NCI-H1105 (cell line): ENCODE measurements around the gene CGNL1.

Source experiments
- DNase-seq: peaks from one replicate; lab custom pipeline; 2025; lab: John Stamatoyannopoulos, UW

CGNL1 gene

DNA sequence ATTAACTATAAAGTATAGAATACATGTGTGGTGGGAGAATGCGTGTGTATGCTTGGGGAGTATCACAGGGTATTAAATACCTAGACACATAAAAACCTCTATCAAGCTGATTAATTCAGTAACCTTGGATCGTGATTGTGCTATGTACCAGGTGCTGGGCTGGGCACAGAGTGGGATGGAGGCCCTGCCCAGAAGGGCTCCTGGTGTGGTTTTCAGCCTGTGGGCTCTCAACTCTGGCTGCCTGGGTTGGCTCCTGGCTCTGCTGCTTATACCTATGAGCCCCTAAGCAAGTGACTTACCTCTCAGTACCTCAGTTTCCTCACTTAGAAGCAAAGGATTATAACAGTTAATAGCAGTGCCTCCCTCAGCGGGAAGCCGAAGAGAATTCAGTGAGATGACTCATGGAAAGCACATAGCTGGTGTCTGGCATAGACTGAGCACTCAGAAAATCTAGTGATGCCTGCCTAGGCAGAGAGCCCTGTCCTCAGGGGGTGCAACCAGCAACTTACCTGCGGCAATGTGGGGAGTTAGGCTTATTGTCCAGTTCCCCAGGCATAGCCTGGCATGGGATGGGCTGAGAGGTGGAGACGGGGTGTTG, 124.8 kb downstream of the CGNL1 start:
- no peak for DNase-seq

DNA sequence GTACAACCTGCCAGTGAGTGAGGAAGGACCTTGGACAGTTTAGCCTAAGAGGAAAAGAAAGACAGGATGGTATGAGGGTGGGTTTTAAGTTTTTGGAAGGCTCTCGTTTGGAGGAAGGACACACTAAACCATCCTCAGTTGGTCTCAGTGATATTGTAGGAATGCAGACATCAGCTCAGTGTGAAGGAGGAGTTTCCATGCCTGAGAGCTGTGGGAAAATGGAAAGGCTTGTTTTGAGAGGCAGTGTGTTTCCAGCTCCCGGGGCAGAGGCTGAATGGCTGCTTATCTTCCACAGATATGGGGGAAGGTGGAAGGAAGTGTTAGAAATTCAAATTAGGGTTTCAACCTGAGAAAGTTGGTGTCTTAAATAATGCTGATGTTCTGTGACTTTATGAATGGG, 125.8 kb downstream of the CGNL1 start:
- no peak for DNase-seq

DNA sequence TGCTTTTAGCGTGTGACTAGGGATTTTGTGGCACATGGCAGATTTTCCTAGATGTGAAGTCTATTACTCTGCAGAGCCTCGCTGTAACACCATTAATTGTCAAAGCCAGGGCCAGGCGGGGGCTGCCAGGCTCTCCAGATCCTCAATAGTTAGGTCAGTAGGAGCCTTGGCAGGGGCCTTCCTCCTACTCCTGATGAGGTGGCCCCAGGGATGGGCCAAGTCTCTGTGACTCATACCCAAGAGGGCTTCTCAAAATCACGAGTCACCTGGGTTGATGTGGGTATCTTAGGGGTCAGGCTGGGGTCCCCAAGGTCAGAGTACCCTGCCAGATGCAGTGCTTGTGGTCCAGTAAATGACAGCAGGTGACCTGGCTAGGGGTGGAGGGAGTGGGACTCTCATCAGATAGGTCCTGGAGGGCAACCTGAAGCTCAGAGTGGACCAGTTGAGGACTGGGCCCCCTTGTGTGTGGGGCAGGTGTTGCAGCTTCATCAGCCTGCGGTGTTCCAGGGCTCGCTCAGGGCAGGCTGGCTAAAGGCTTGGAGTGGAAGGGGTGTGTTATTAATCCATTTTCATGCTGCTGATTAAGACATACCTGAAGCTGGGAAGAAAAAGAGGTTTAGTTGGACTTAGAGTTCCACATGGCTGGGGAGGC, 126.9 kb downstream of the CGNL1 start:
- no peak for DNase-seq

DNA sequence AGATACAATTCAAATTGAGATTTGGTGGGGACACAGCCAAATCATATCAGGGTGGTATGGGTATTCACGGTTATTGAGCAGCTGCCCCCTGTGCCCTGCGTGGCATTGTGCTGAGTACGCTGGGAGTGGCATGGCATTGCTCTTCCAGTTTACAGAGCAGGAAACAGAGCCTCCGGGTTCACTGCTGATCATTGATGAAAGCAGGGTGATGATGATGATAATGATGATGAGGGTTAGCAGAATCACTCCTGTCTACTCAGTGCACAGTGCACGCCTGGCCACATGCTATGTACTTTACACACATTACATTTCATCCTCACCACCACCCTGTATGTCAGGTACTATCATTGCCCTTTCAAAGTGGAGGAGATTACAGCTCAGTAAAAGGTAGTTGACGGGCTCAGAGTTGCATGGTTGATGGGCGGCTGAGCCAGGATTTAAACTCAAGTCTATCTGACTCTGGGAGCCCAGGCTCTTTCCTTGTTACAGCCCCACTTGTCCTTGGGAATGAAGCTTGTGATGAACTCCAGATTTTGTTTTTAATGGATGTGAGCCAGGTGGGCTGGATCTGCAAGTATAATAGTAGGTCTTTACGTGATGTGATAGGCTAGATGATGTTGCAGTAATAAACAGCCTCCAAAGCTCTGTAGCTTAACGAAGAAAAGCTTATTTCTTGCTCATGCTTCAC, 127.8 kb downstream of the CGNL1 start:
- no peak for DNase-seq

DNA sequence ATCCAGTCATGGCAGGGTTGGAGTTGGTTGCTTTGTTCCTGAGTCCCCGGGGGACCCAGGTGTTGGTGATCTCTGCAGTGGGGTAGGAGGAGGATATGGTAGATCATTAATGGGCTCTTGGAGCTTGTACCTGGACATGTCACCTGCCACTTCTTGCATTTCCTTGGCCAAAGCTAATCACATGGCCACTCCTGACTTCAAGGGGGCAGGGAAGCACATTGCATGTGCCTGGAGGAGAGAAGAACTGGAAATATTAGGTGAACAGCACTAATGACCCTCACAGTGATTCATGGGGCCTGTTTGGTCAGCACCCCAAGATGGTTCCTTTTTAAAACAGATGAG, 128.3 kb downstream of the CGNL1 start:
- DNase-seq = no peak

DNA sequence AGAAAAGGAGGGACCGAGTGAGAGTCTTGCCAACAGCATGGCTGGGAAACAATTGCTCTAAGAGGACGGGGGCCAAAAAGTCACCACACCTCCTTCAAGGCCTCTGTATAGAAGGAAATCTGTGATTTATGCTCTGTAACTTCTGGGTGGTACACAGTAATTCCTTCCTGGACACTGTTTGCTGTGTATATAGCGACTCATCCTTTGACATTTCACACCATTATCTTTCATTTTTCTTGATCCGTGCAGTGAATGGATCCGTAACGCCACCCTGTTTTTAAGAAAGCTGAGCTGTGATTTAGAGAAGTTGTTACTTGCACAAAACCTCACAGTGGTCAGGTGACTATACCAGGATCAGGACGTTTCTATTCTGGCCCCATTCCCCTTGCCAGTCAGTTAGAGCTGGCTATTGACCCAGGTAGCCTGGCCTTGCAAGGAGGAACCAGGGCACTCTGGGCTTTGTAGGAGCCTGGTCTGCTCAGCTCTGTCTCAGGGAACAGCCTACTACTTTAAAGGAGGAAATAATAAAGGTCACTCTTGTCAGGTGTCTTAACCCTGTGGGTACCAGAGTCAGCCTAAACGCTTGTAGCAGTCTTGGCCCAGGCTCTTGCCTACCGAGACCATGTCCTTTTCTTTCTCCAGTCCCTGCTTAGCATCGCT, 128.9 kb downstream of the CGNL1 start:
- DNase-seq = no peak

DNA sequence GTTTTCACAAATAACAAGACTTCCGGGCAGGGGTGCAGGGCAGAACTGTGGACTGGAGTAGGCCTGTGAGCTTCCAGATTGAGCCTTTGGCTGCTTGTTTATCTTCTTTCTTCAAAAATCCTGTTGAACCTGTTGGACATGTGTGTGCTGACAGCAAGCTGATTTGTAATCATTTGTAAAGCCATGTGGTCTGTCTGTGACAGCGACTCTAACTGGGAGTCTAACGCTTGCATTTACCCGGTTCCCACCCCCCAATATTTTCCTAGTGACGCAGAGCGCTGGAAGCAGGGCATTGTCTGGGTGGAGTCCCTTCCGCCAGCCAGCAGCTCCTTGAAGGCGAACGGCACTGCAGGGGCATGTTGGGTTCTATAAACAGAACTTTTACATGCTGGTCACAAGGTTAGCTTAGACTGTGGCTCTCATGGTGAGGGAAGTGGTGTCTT, 129.7 kb downstream of the CGNL1 start:
- DNase-seq = peak; percentile 31

DNA sequence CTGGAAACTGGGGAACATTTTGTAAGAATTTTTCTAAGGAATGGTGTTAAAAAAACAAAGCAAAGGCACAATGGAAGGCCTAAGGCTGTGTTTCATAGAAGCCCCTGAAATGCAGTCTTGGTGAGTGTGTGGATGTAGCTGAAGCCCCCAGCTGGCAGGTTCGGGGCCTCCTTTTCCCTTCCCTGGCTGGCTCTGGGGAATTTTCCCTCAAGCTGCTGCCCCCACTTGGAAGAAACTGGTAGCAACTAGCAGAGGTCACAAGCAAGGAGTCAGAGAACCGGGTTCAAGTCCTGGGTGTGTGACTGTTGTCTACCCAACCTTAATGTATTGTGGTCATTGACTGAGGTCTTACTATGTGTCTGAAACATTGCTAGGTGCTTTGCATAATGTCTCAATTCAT, 130.1 kb downstream of the CGNL1 start:
- no peak for DNase-seq

DNA sequence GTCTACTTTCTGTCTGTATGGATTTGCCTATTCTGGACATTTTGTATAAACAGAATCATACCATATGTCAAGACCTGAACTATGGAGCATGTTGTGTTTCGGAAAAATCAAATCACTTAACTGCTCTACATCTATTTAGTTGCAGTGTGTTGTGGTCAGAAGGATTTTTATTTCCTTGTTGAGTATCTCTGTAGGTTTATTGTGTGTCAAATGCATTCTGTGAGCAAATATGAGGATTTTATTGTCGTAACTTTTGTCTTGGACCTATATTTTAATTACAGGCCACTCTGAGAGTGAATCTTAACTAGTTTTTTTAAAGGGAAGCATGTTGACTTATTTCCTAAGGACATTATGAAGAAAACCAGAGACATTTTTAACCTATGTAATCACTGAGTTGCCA, 130.8 kb downstream of the CGNL1 start:
- DNase-seq = no peak

DNA sequence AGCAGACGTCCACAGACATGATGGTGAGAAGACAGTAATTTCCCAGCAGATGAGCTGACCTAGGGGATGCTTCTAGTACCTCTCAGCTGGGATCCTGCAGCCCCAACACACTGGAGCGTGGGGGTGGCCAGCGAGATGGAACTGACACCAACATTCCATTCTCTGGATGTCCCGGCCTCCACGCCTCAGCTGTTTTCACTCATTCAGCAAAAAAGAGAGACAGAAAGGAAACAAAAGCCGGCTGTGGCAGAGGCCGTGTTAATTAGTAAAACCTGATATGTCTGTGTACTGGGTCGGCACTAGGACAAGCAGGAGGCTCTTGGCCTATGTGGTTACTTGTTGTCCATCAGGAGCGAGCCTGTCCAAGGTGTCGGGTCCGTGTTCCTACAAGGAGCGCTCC, 132.8 kb downstream of the CGNL1 start:
- no peak for DNase-seq

DNA sequence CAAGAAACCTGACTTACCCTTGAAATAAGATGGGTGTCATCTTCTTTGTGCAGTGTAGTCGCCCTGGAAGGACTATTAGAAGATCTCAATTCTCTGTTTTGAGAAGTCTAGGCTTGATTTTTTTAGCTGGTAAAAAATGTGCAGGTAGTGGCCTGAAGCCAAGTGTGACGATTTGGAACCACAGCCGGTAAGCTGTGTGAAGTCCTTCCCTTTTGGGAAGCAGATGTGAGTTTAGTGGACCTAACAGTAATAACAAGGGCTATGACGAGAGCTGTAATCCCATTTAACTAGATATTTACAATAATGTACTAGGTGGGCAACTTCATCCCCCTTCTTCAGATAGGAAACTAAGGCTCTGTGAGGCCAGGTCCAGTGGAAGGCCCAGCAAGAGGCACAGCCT, 133.7 kb downstream of the CGNL1 start:
- no peak for DNase-seq

DNA sequence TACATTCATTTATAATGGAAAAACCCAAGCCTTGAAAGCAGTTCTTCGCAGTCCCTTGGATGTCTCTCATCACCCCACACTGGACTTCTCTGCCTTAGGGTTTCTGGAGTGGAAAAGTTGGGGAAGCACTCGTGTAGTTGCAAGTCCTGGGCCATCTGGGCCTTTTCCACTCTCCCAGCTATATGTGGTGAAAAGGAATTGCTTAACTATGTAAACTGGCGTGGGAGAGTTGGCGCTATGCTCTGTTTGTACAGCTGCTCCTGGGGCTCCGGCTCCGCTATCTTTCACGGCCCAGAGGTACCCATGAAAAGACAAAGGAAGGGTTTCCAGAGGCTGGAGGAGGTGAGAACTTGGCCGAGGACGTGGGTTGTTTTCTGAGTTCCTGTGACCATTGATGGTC, 134.3 kb downstream of the CGNL1 start:
- peak; percentile 74 for DNase-seq

DNA sequence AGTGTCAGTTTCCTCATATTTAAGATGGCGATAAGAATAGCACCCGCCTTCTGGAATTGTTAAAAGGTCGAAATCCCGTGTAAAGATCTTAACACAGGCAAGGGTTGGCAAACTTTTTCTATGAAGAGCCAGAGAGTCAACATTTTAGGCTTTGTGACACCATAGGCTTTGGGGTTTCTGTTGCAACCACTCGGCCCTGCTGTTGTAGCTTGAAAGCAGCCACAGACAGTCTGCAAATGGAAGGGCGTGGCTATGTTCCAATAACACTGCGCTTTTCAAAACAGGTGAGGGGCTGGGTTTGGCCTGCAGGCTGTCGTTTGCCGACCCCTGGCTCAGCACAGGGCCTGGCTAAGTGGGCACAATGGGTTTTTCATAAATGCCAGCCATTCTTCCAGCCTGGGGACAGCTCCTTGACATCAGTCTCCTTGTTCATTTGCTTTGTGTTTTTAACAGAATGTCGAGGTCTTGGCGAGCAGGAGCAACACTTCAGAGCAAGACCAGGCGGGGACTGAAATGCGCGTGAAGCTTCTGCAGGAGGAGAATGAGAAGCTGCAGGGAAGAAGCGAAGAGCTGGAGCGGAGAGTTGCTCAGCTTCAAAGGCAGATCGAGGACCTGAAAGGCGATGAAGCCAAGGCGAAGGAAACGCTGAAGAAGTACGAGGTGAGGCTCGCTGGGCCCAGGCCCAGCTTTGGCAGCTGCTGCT, 140.2 kb downstream of the CGNL1 start:
- DNase-seq = no peak

DNA sequence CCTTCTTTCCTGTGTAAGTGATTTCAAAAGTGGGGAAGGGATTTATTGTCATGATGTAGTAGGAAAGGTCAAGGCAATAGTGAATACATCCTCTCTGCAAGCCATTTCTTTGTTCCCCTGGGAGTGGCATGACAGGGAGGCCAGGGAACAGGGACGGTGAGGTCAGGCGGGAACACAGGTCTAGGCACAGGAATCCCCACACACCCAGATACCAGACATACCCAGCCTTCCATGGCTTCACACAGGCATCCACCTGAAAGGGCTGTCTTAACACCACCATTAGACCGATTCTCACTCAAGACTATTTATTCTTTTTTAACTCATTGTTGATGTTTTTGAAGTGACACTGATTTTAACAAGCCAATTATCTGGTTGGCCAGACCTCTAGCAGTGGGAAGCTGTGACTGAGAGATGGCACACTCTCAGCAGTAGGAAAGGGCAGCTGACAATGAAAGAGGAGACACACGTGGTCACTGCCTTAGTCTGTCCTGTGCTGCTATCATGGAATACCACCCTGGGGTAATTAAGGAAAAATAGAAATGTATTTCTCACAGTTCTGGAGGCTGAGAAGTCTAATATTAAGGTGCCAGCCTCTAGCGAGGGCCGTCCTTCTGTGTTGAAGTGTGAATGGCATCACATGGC, 140.8 kb downstream of the CGNL1 start:
- DNase-seq = no peak

DNA sequence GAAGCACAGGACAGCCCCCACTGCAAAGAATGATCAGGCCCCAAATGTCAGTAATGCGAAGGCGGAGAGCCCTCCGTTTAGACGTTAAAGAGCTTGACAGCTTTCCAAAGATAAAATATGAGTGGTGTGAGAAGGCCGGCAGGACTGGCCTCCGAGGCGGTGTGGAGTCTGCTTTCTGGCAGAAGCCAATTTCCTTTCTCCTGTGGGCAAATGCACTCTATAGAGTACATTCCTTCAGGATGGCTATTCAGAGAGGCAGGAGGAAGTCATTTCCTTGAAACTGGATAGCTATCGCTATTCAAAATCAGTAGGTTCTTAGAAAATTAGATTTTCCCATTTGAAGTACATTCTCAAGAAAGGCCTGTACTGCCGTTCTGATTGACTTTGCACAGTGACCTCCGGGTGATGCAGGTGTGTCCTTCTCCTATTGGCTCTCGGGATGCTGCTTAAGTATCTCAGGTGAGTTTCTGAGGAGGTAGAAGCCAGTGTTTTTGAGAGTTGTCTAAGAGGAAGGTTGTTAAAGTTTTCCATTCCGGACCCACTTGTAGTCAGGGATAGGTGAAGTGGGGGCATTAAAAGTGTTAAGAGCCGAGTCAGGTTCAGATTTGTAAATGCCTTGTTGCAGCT, 142.6 kb downstream of the CGNL1 start:
- DNase-seq = no peak

DNA sequence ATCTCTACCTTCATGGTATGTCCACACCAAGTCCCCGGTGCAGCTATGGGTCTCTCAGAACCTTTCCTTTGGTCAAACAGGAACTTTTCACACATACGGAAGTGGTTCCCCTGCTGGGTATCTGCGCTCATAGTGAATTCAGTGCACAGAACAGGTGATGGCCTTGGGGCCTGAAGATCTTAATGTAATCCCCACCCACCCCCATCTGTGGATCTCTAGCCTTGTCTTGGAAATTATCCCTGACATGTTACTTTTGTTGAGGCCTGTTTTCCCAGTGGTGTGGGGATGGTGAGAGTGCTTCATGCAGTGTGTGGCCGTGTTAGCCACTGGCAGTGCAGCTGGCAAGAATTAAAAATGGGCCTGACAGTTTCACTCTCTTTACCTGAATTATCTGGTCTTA, 143.5 kb downstream of the CGNL1 start:
- DNase-seq = no peak

DNA sequence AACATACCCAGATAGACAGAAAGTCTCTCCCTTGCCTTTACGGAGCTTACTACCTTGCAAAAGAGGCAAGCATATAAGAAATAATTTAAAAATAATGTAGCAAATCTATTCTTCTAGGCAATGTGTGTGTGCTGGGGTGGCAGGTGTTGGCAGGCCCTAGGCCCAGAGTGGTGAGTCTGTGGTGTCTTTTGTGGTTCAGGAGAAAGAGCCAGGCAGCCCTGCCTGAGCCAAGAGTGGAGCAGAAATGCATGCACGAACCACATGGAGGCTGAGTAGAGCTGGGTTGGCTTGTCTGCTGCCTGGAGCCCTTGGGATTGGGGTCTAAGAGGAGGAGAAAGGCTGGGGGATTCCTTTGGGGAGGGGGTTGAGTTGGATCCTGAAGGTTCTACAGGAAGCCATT, 145.2 kb downstream of the CGNL1 start:
- DNase-seq = no peak

DNA sequence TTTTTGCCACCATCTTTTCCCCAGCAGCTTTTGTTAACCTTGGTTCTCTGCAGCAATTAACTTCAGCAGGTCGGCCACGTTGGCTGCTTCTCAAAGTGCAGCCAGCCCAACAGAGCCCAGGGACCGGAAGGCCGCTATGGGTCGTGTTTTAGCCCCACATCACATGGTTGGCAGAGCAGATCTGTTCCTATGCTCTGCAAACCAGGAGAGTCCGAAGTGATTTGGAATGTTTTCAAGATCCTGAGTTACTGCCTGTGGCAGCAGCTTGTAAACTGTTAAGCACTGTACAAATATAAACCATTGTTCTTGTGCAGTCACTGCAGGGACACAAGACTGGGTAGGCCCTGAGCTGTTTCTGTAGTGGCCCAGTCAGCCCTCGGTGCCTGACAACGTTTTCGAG, 145.8 kb downstream of the CGNL1 start:
- DNase-seq = no peak

DNA sequence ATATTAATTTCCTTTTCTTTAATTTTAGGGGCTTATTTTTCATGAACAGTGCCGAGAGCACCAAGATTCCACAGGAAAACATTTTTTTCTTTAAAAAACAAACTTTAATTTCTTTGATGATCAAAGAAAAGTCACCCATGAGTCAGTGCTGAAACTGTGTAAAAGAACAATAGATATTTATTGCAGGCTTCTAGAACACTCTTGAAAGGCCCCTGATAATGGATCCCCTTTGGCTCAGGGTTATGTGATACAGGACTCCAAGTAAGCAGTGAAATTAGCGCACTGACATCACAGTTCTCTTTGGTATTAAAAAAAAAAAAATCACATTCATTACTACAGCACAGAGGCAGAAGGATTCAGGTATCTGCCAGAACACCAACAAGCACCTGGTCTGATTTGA, 149.3 kb downstream of the CGNL1 start:
- no peak for DNase-seq

DNA sequence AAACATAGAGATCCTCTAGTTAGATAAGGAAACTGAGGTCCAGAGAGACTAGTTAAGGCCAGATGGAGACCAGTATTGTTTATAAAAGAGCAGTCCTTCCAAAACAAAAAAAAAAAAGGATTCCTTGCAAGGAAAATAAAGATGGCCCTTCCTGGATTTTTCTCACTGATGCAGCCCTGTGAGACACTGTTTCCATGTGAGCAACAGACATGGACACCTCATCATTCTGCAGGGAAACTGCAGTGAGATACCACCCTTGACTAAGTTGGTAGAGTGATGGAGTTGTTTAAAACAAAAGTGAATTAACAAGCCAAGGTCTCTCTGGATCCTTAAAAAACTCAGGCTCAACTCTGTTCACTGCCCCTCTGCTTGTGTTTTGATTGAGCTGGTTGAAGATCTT, 149.8 kb downstream of the CGNL1 start:
- no peak for DNase-seq

DNA sequence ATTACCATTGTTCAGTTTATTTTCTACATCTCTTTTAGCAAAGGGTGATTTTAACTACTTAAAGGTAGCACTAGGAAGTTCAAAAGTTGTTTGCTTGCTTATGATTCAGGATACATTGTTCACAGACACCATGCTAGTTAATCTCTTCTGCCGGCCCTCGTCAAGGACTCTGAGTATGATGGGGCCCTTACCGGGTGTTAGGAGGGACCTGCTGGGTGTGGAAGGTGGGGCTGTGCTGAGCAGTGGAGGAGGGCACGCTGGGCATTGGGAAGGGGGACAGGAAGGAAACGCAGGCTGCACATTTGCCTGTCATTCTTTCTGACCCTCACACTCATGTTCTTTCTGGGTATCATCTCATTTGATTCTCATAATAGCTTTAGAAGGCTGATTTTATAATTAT, 150.3 kb downstream of the CGNL1 start:
- no peak for DNase-seq
